ENCODE results near the gene ZNF14. TPM values are rescaled to one million over a fixed set of nuclear protein-coding genes. Genes with fewer than 3 reads are reported as not detected.
"Not testable (repeated sequence)": the region's sequence is repeated elsewhere in the genome, so short reads cannot be mapped to it uniquely, and the experiment has no call there.

ZNF14 gene
- total RNA-seq, 3 donors from 2014 or later = 2.6 to 7.6 (median 2.8) TPM

DNA sequence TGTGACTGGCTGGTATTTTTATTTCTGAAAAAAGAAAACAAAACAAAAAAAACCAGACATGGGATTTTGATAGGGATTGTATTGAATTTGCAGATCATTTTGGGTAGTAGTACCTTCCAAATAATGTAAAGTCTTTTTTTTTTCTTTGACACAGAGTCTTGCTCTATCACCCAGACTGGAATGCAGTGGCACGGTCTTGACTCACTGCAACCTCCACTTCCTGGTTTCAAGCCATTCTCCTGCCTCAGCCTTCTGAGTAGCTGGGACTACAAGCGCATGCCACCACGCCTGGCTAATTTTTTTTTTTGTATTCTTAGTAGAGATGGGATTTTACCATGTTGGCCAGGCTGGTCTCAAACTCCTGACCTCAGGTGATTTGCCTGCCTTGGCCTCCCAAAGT is 60.1 kb downstream of the ZNF14 start:
- Histone ChIP-seq H3K36me3 (ENCODE audit: low read depth) (no peaks in the 10 kb centered on the region), H3K4me1 (ENCODE audit: low read depth) (peaks cover 6% of the 10 kb centered on the region), H3K4me3 (no peak overlapping the region), H3K9me3 (peaks cover 17% of the 10 kb centered on the region)
- no peak for ATAC-seq
- peak in 1 of 3 donors; percentile 5 for DNase-seq
- intact Hi-C loops (cut with DNase I, micrococcal nuclease) = no loop called here
- TF ChIP-seq, protein P1, sequence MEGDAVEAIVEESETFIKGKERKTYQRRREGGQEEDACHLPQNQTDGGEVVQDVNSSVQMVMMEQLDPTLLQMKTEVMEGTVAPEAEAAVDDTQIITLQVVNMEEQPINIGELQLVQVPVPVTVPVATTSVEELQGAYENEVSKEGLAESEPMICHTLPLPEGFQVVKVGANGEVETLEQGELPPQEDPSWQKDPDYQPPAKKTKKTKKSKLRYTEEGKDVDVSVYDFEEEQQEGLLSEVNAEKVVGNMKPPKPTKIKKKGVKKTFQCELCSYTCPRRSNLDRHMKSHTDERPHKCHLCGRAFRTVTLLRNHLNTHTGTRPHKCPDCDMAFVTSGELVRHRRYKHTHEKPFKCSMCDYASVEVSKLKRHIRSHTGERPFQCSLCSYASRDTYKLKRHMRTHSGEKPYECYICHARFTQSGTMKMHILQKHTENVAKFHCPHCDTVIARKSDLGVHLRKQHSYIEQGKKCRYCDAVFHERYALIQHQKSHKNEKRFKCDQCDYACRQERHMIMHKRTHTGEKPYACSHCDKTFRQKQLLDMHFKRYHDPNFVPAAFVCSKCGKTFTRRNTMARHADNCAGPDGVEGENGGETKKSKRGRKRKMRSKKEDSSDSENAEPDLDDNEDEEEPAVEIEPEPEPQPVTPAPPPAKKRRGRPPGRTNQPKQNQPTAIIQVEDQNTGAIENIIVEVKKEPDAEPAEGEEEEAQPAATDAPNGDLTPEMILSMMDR (IDR thresholded peaks at IDR 0.05) = no peak

DNA sequence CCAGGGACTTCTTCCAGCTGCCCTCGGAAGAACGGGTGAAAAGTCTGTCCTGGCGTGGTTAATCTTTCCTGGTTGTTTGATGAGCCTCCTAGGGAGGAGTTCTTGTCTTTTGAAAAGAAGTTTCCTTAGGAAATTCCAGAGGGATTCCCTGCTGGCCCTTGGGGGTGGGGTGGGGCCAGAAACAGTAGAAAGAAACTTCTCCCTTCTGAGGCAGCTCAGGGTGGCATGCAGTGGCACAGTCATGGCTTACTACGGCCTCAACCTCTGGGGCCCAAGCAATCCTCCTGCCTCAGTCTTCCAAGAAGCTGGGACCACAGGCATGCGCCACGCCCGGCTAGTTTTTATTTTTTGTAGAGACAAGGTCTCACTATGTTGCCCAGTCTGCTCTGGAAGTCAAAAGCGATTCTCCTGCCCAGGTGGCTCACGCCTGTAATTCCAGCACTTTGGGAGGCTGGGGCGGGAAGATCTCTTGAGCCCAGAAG is 62.8 kb downstream of the ZNF14 start:
- no peaks in the 10 kb centered on the region for H3K36me3 ChIP-seq (ENCODE audit: low read depth)
- peaks cover 2% of the 10 kb centered on the region for H3K9me3 ChIP-seq
- ATAC-seq (no peak), DNase-seq (peak in 1 of 3 donors; percentile 27)
- intact Hi-C loops (cut with DNase I, micrococcal nuclease) = no loop called here
- H3K4me1 ChIP-seq (ENCODE audit: low read depth) = peaks cover 6% of the 10 kb centered on the region
- H3K4me3 ChIP-seq = no peak overlapping the region
- TF ChIP-seq, protein P1 (IDR thresholded peaks at IDR 0.05) = no peak

DNA sequence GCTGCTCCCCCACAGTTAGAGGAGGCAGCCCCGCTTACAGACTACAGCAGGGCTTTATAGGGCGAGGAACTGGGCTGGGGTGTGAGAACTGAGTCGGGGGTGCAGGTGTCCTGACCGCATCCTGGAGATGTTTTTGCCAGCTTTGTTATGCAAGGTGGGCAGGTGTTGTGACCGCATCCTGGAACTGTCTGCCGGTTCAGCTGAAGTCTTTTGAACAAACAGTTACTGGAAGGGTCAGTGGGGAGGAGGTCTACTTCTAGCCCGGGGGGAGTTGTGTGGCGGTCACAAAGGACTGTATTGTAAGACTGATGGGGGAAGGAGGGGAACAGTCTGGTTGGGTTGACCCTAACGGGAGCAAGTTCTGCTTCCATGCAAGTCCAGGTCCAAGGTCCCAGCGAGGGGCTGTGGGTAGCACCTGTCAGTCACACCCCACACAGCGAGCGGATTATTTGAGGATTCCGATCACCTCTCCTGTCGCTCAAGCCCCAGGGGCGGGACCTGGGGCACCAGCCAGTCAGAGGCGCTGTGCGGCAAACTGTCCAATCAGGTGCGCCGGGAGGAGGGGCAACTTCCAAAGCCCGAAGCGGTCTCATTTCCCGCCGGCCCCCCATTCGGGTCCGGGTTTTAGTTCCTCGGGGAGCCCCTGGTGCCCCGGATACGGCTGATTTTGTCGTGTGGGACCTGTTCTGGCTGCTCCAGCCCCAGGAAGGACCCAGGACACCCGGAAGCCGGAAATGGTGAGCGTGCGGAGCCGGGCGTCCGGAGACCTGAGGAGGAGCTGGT is 64.5 kb downstream of the ZNF14 start, which contains the start of gene ZNF101:
TSS of gene ZNF101 (plus strand) at position 610 of the 783 bp plus-strand sequence. CDS start at position 735, 125 bp downstream.
- peak; percentile 94 to 97 (median 95) for DNase-seq
- intact Hi-C loops (cut with DNase I, micrococcal nuclease) = no loop called here
- Histone ChIP-seq H3K4me3 (peak within 1 kb of the TSS; percentile 86), H3K4me1 (ENCODE audit: low read depth) (peaks cover 6% of the 10 kb centered on the region), H3K36me3 (ENCODE audit: low read depth) (no peaks in the 10 kb centered on the region), H3K9me3 (no peaks in the 10 kb centered on the region)
- TF ChIP-seq, protein P1 (IDR thresholded peaks at IDR 0.05) = no peak
- peak; percentile 81 for ATAC-seq

DNA sequence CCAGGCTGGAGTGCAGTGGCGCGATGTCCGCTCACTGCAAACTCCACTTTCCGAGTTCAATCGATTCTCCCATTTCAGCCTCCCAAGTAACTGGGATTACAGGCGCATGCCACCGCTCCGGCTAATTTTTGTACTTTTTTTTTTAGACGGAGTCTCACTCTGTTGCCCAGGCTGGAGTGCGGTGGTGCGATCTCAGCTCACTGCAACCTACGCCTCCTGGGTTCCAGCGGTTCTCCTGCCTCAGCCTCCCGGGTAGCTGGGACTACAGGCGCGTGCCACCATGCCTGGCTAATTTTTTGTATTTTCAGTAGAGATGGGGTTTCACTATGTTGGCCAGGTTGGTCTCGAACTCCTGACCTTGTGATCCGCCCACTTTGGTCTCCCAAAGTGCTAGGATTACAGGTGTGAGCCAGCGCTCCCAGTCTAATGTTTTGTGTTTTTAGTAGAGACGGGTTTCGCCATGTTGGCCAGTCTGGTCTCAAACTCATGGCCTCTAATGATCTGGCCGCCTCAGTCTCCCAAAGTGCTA is 67.4 kb downstream of the ZNF14 start:
- peaks cover 15% of the 10 kb centered on the region for H3K4me1 ChIP-seq (ENCODE audit: low read depth)
- peak in 1 of 3 donors; percentile 17 for DNase-seq
- H3K9me3 ChIP-seq; H3K36me3 ChIP-seq (ENCODE audit: low read depth); ATAC-seq; H3K4me3 ChIP-seq; intact Hi-C loops (cut with DNase I, micrococcal nuclease): not testable (repeated sequence)

DNA sequence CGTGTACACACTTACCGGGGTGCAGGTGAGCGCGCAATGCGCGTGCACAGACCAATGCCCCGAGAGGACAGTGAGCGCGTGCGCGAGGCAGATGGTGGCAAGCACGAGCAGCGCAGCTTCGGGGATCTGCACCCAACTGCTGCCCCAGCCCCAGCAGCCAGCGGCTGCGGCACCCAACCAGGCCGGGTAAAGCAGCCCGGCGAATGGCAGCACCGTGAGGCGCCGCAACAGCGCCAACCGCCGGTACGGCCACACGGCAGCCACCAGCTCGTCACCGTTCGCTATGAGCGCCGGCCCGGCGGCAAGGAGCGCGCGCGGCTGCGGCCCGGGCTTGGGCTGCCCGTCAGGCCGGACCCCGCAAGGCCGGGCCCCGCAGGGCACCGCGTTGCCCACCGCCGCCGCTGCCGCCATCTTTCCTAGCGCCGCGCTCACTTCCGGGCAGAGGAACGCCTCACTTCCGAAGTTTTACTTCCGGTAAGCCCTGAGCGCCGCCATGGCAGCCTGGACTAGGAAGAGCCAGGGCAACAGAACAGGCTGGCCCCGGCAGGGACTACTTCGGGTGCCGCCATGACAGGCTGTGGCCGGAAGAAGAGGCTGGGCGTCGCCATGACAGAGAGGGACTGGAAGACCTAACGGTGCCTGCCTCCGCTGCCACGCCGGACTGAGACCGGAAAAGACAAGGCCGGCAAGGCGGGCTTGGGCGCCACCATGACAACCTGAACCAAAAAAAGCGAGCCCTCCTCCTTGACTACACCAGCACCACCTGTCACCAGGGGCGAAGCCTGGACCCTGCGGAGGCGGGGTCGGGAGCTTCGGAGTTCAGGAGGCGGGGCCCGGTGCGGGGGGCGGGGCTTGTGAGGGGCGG is 69.4 kb downstream of the ZNF14 start, which contains the start of gene ATP13A1:
TSS of gene ATP13A1 (minus strand) at position 421 of the 865 bp plus-strand sequence. CDS start at position 411, 10 bp downstream.
- intact Hi-C loops (cut with DNase I, micrococcal nuclease) = no loop called here

More for the DNA sequence above, 69.4 kb downstream of the ZNF14 start, which contains the start of gene ATP13A1:
- peaks cover 9% of the 10 kb centered on the region for H3K4me1 ChIP-seq (ENCODE audit: low read depth)
- peaks cover 3% of the 10 kb centered on the region for H3K36me3 ChIP-seq (ENCODE audit: low read depth)
- peak; percentile 94 to 99 (median 96) for DNase-seq
- H3K9me3 ChIP-seq = no peaks in the 10 kb centered on the region
- ATAC-seq = peak; percentile 90
- TF ChIP-seq, protein P1 (IDR thresholded peaks at IDR 0.05) = peak; percentile 13
- peak within 1 kb of the TSS; percentile 94 for H3K4me3 ChIP-seq
